B cell (primary cell): ENCODE measurements around the gene RHOD. TPM values are rescaled to one million over a fixed set of nuclear protein-coding genes. Genes with fewer than 3 reads are reported as not detected.

ENCODE experiments used
- ATAC-seq: fragments of 200-7000 bp; cut with Tn5 transposase; one replicate; pipeline ENCODE4 v1.10.0; 2021; ENCODE audit warnings: low read depth, mild to moderate bottlenecking, moderate number of reproducible peaks, moderate library complexity
- CTCF ChIA-PET: fragments of 350-600 bp; sonication (Branson Sonifier 250); formaldehyde crosslinking; loops from one replicate; lab custom pipeline; 2021; ENCODE audit warnings: antibody characterized with exemption, inconsistent platforms; lab: Charles Lee
- POLR2A ChIA-PET: fragments of 350-600 bp; sonication (Branson Sonifier 250); formaldehyde crosslinking; loops from one replicate; lab custom pipeline; 2021; ENCODE audit warnings: antibody characterized with exemption; lab: Charles Lee
- DNase-seq: peaks from one replicate; pipeline ENCODE4 v3.0.0; 2013
- H2AFZ ChIP-seq: 2 replicates; pipeline ENCODE4 v1.6.1; 2012; ENCODE audit warnings: mild to moderate bottlenecking, low read depth, low read length; ENCODE audit not compliant: insufficient read depth, poor library complexity, severe bottlenecking
- H3K27ac ChIP-seq, 2 donors: 1 replicate in 1 of 2; 2 replicates in 1 of 2; pipeline ENCODE4 v1.5.1; 2012 to 2013; ENCODE audit warnings: low read length in 2 of 2, mild to moderate bottlenecking in 2 of 2, moderate library complexity in 1 of 2
- H3K27me3 ChIP-seq, 4 experiments: fragments of 200-600 bp in 1 of 4; sonication (generic) in 1 of 4; replicated peaks in 1 of 4; 1 replicate in 2 of 4; 2 replicates in 2 of 4; pipeline versions ENCODE4 v1.6.1 to v1.7.0; 2013 to 2016; ENCODE audit warnings: low read length in 3 of 4, mild to moderate bottlenecking in 2 of 4, mixed read lengths in 1 of 4, moderate library complexity in 1 of 4; ENCODE audit not compliant: insufficient read depth in 4 of 4, control insufficient read depth in 3 of 4; ENCODE audit errors: control extremely low read depth in 1 of 4
- H3K36me3 ChIP-seq, 2 experiments: replicated peaks in 1 of 2; 1 replicate in 1 of 2; 2 replicates in 1 of 2; pipeline versions ENCODE4 v1.6.1 to v1.7.1; 2013; ENCODE audit warnings: low read length in 1 of 2; ENCODE audit not compliant: insufficient read depth in 2 of 2, control insufficient read depth in 1 of 2; ENCODE audit errors: control extremely low read depth in 1 of 2, extremely low read depth in 1 of 2
- H3K4me1 ChIP-seq, 2 donors: fragments of 200-600 bp in 1 of 2; sonication (generic) in 1 of 2; 1 replicate in 1 of 2; 2 replicates in 1 of 2; pipeline versions ENCODE4 v1.5.1 to v1.6.1; 2013 to 2017; ENCODE audit warnings: low read length in 2 of 2; ENCODE audit not compliant: control insufficient read depth in 2 of 2, insufficient read depth in 2 of 2
- H3K4me2 ChIP-seq: replicated peaks from 2 replicates; pipeline ENCODE3; 2012; ENCODE audit warnings: mild to moderate bottlenecking, low read depth, low read length; ENCODE audit not compliant: poor library complexity, severe bottlenecking
- H3K4me3 ChIP-seq, 5 experiments: fragments of 200-600 bp in 1 of 5; sonication (generic) in 1 of 5; 1 replicate in 3 of 5; 2 replicates in 2 of 5; pipeline versions ENCODE4 v1.5.1 to v1.7.0; 2011 to 2016; ENCODE audit warnings: low read length in 4 of 5, mild to moderate bottlenecking in 4 of 5, low read depth in 2 of 5, control low read depth in 1 of 5, moderate library complexity in 1 of 5; ENCODE audit not compliant: insufficient read depth in 1 of 5; ENCODE audit errors: control extremely low read depth in 1 of 5, extremely low read depth in 1 of 5
- H3K79me2 ChIP-seq: fragments of 200-600 bp; sonication (generic); one replicate; pipeline ENCODE4 v1.6.0; 2016; ENCODE audit warnings: low read length; ENCODE audit not compliant: control insufficient read depth, insufficient read depth
- H3K9ac ChIP-seq: fragments of 200-600 bp; sonication (generic); 2 replicates; pipeline ENCODE4 v1.6.1; 2017; ENCODE audit warnings: mild to moderate bottlenecking, low read length, moderate library complexity
- H3K9me3 ChIP-seq, 3 donors: one replicate each; pipeline versions ENCODE4 v1.6.1 to v1.7.1; 2013; ENCODE audit warnings: low read length in 2 of 3; ENCODE audit not compliant: control insufficient read depth in 2 of 3, insufficient read depth in 1 of 3; ENCODE audit errors: control extremely low read depth in 1 of 3
- H4K20me1 ChIP-seq: 2 replicates; pipeline ENCODE4 v1.6.0; 2012; ENCODE audit warnings: mild to moderate bottlenecking, low read length; ENCODE audit not compliant: insufficient read depth, control insufficient read depth, poor library complexity, severe bottlenecking
- H3K27ac Mint-ChIP-seq: one replicate; pipeline ENCODE4 v1.8.0; 2021; ENCODE audit warnings: mixed read lengths
- H3K27me3 Mint-ChIP-seq: one replicate; pipeline ENCODE4 v1.8.0; 2021; ENCODE audit warnings: mixed read lengths
- H3K4me1 Mint-ChIP-seq: one replicate; pipeline ENCODE4 v1.8.0; 2021; ENCODE audit warnings: mixed read lengths
- H3K4me3 Mint-ChIP-seq: one replicate; pipeline ENCODE4 v1.8.0; 2021; ENCODE audit warnings: mixed read lengths
- H3K9me3 Mint-ChIP-seq: one replicate; pipeline ENCODE4 v1.8.0; 2022; ENCODE audit warnings: mixed read lengths; ENCODE audit not compliant: insufficient read depth
- CTCF ChIP-seq: fragments of 200-600 bp; IDR thresholded peaks from one replicate; pipeline ENCODE4 v1.8.0; 2022; ENCODE audit warnings: antibody characterized with exemption, mild to moderate bottlenecking
- EZH2 ChIP-seq: IDR thresholded peaks from 2 replicates; pipeline ENCODE4 v1.6.1; 2012; ENCODE audit warnings: borderline replicate concordance, low read depth, mild to moderate bottlenecking, moderate library complexity, low read length; ENCODE audit not compliant: insufficient read depth, poor library complexity, severe bottlenecking
- WGBS: methylation state at CpG from one replicate; pipeline ENCODE4 v1.1.5; 2013; ENCODE audit warnings: missing lambda C conversion rate; ENCODE audit not compliant: insufficient coverage; 5-methylcytosine and 5-hydroxymethylcytosine counted together
- intact Hi-C: fragments of 100-400 bp; cut with micrococcal nuclease; formaldehyde crosslinking; loops from one replicate; pipeline ENCODE4 v1.10.0; 2022
- polyA plus RNA-seq: library from polyadenylated mRNA; depleted of rRNA; stranded (reverse); fragments of >200 nt; gene quantifications from 2 replicates; pipeline ENCODE4 v1.2.3, GENCODE V29; 2012
- total RNA-seq, 2 donors: library from RNA; stranded (reverse); fragments of 120-200 nt in 1 of 2; gene quantifications; 1 replicate in 1 of 2; 2 replicates in 1 of 2; pipeline versions ENCODE4 v1.2.3 to v1.2.4, GENCODE V29; 2013 to 2022

The RHOD gene
- total and polyA plus RNA-seq, 2 donors (not counting 1 experiment from before 2014, with no cell fraction given), result 0.42 to 0.48 TPM

- Histone ChIP-seq H3K4me2 (no peak overlapping the region), H3K9me3 (no peaks in the 10 kb centered on the region), H3K79me2 (no peaks in the 10 kb centered on the region), H3K4me3 (no peak overlapping the region), H3K27me3 (peaks cover 0 to 12% (median 2%) of the 10 kb centered on the region in 4 experiments), H4K20me1 (no peaks in the 10 kb centered on the region), H3K27ac (no peak overlapping the region), H2AFZ (no peak overlapping the region), H3K9ac (no peak overlapping the region), H3K4me1 (peaks cover 11 to 12% of the 10 kb centered on the region in 2 donors), H3K36me3 (no peaks in the 10 kb centered on the region)
- CTCF ChIA-PET, result interaction anchor here (0.8 to 1.3 kb wide), 2 partner anchors 10 to 40 kb away, joined by 3 to 4 read pairs; partner anchors contain the start of gene KDM2A
- Mint-ChIP-seq H3K4me1 (peaks cover 13% of the 10 kb centered on the region), H3K27me3 (peaks cover 14% of the 10 kb centered on the region), H3K9me3 (no peaks in the 10 kb centered on the region), H3K27ac (no peak overlapping the region), H3K4me3 (no peak overlapping the region)
- 55% methylated on average over 3 of the region's 6 CpGs for WGBS
- no peak for TF ChIP-seq EZH2
- TF ChIP-seq CTCF, result no peak
- DNase-seq (no peak), ATAC-seq (no peak)
- intact Hi-C loops, result no loop called here
- POLR2A ChIA-PET, result no interaction called here
Measured at GRCh38 chr11:67079065-67079705, 22.5 kb downstream of the RHOD start.
